Peyer's patch (tissue), 4 donors: ENCODE results near the gene GHRHR. TPM values are rescaled to one million over a fixed set of nuclear protein-coding genes. Genes with fewer than 3 reads are reported as not detected.

Experiments
- DNase-seq, 3 donors: peaks; one replicate each; pipeline ENCODE4 v3.0.0-alpha.2; 2017 to 2019
- H3K27ac ChIP-seq, 4 donors: fragments of 200-600 bp; sonication (generic); one replicate each; pipeline ENCODE4 v1.5.1; 2016 to 2019
- H3K27me3 ChIP-seq, 2 donors: fragments of 200-600 bp; sonication (generic); one replicate each; pipeline ENCODE4 v1.5.1; 2019
- H3K36me3 ChIP-seq, 3 donors: fragments of 200-600 bp; sonication (generic); one replicate each; pipeline ENCODE4 v1.5.1; 2016 to 2019
- H3K4me1 ChIP-seq, 4 donors: fragments of 200-600 bp; sonication (generic); one replicate each; pipeline ENCODE4 v1.5.1; 2016 to 2019
- H3K4me3 ChIP-seq, 4 donors: fragments of 200-600 bp; sonication (generic); 1 replicate in 3 of 4; 2 replicates in 1 of 4; pipeline ENCODE4 v1.5.1; 2016 to 2019; ENCODE audit warnings: mild to moderate bottlenecking in 1 of 4
- H3K9me3 ChIP-seq, 4 donors: fragments of 200-600 bp; sonication (generic); one replicate each; pipeline ENCODE4 v1.5.1; 2016 to 2019; ENCODE audit warnings: mild to moderate bottlenecking in 1 of 4
- CTCF ChIP-seq, 6 experiments: fragments of 450-650 bp in 4 of 6; fragments of 200-600 bp in 2 of 6; sonication (generic) in 1 of 6; IDR thresholded peaks; one replicate each; pipeline ENCODE4 v1.5.1; 2017 to 2019; ENCODE audit warnings: antibody characterized with exemption in 6 of 6, mild to moderate bottlenecking in 3 of 6, moderate library complexity in 1 of 6
- POLR2A ChIP-seq, 2 donors: fragments of 450-650 bp; IDR thresholded peaks; one replicate each; pipeline ENCODE4 v1.5.1; 2017; ENCODE audit warnings: antibody characterized with exemption in 2 of 2, mild to moderate bottlenecking in 2 of 2, moderate library complexity in 2 of 2
- total RNA-seq, 4 donors: library from RNA; depleted of rRNA; stranded (reverse); fragments of >200 nt; gene quantifications; one replicate each; pipeline ENCODE4 v1.1.0, GENCODE V29; 2016

GHRHR gene
- total RNA-seq, 4 donors from 2014 or later, result not detected

GRCh38 chr7:31002256-31002655, 38.5 kb downstream of the GHRHR start:
- H3K27ac ChIP-seq, result no peak overlapping the region
- no peak for DNase-seq
- H3K36me3 ChIP-seq, result no peaks in the 10 kb centered on the region
- no peak for TF ChIP-seq POLR2A (IDR thresholded peaks at IDR 0.05)
- no peak for TF ChIP-seq CTCF (IDR thresholded peaks at IDR 0.05)
- H3K27me3 ChIP-seq, result no peaks in the 10 kb centered on the region
- no peaks in the 10 kb centered on the region for H3K4me1 ChIP-seq
- H3K4me3 ChIP-seq, result no peak overlapping the region
- H3K9me3 ChIP-seq, result no peaks in the 10 kb centered on the region

DNA sequence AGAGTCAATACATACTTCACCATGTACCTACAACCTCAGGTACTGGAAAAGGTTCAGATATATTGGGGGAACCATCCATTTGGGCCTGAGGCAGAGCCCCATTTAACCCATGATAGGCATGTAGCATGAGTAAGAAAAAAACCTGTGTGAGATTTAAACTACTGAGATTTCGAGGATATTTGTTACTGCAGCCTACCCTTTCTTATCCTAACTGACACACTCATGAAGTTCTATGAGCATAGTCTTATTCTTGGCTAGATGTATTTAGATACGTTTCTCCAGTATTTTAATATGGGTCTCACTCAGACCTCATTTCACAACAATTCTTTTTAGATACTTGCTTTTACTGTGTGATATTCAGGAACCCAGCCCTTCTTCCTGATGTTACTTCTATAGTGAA, 39.3 kb downstream of the GHRHR start:
- Histone ChIP-seq H3K4me1 (no peaks in the 10 kb centered on the region), H3K36me3 (no peaks in the 10 kb centered on the region), H3K4me3 (no peak overlapping the region), H3K27ac (no peak overlapping the region), H3K27me3 (no peaks in the 10 kb centered on the region), H3K9me3 (no peaks in the 10 kb centered on the region)
- DNase-seq, result no peak
- TF ChIP-seq CTCF (IDR thresholded peaks at IDR 0.05) (no peak), POLR2A (IDR thresholded peaks at IDR 0.05) (no peak)

DNA sequence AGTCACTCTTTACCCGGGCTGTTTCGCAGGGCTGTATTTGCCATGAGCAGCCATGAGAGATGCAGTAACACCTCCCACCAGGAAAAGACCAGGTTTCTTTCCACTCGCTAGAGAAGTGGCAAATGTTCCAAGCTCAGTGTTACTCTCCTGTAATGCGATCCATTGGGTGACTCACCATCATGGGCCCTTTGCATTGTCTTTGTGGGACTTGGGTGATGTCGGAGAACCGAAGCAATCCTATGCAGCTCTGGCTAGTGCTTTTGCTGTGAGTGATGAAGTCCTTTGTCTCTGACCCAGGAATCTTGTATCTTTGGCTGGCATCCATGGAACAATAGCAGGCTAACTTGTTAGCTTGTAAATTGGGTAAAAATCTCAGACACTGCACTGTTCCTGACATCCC, 40.0 kb downstream of the GHRHR start:
- H3K27ac ChIP-seq, result no peak overlapping the region
- no peaks in the 10 kb centered on the region for H3K4me1 ChIP-seq
- no peaks in the 10 kb centered on the region for H3K36me3 ChIP-seq
- H3K4me3 ChIP-seq, result no peak overlapping the region
- peak in 1 of 3 donors; percentile 0 for DNase-seq
- H3K27me3 ChIP-seq, result no peaks in the 10 kb centered on the region
- H3K9me3 ChIP-seq, result no peaks in the 10 kb centered on the region
- no peak for TF ChIP-seq POLR2A (IDR thresholded peaks at IDR 0.05)
- no peak for TF ChIP-seq CTCF (IDR thresholded peaks at IDR 0.05)

DNA sequence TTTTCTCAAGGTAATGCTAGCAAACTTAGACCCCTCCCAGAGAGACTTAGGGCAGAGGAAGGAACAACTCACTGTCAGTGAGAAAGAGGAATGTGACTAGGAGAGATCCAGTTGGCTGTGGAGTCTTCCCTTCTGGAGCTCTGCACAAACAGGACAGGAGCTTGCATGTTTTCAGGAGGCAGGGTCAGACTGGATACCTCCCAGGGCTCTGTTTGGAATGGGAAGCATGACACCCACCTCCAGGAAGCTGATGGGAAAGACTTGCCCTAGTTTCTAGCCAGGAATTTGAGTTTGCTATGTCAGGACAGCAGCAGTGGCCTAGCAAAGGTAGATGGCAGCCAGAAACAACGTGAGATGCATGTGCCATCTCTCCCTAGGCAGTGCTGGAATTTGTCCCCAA, 40.6 kb downstream of the GHRHR start:
- no peaks in the 10 kb centered on the region for H3K4me1 ChIP-seq
- no peaks in the 10 kb centered on the region for H3K9me3 ChIP-seq
- H3K4me3 ChIP-seq, result no peak overlapping the region
- H3K36me3 ChIP-seq, result no peaks in the 10 kb centered on the region
- no peak overlapping the region for H3K27ac ChIP-seq
- H3K27me3 ChIP-seq, result no peaks in the 10 kb centered on the region
- TF ChIP-seq POLR2A (IDR thresholded peaks at IDR 0.05), result no peak
- no peak for TF ChIP-seq CTCF (IDR thresholded peaks at IDR 0.05)
- DNase-seq, result peak in 1 of 3 donors; percentile 4

DNA sequence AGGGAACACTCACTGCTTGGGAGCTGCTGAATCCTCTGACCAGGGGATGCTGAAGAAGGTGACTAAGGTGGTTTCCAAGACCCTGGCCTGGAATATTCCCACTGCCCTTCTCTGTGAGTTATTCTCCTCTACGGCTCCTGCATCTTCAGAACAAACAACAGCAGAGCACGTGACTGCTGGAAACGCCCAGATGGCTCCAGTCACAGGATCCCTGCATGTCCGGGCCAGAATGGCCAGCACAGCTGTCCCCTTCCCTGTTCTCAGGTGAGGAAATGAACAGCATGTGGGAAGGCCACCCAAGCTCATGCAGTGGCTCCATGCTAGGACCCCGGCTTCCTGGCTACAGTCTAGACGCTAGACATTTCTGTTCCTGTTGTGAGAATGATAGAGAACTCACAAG, 43.1 kb downstream of the GHRHR start:
- no peak for DNase-seq
- TF ChIP-seq POLR2A (IDR thresholded peaks at IDR 0.05), result no peak
- TF ChIP-seq CTCF (IDR thresholded peaks at IDR 0.05), result no peak
- H3K4me3 ChIP-seq, result no peak overlapping the region

DNA sequence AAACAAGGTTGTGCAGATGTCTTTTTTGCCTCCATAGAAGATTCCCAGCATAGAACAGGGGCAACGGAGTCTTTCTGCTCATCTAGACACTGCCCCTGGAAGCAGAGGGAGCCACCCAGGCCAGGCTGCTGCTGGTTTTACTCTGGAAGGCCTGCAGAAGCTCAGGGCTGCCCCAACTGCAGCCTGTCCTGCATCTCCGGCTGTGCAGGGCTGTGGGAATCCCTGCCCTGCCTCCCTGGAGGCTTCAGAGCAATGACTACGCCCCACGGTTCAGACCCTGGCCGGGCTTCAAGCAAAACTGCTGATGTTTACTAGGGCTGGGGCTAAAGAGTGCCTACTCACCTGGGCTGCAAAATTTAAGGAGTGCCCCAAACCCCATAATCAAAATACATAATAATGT, 43.9 kb downstream of the GHRHR start:
- TF ChIP-seq CTCF (IDR thresholded peaks at IDR 0.05) (no peak), POLR2A (IDR thresholded peaks at IDR 0.05) (no peak)
- peak in 1 of 3 donors; percentile 12 for DNase-seq
- H3K4me1 ChIP-seq, result no peaks in the 10 kb centered on the region
- H3K27me3 ChIP-seq, result no peaks in the 10 kb centered on the region
- H3K27ac ChIP-seq, result no peak overlapping the region
- H3K9me3 ChIP-seq, result no peaks in the 10 kb centered on the region
- H3K36me3 ChIP-seq, result no peaks in the 10 kb centered on the region
- no peak overlapping the region for H3K4me3 ChIP-seq

More for the DNA sequence above, 43.1 kb downstream of the GHRHR start:
- H3K27ac ChIP-seq, result no peak overlapping the region
- no peaks in the 10 kb centered on the region for H3K36me3 ChIP-seq
- H3K27me3 ChIP-seq, result no peaks in the 10 kb centered on the region
- no peaks in the 10 kb centered on the region for H3K4me1 ChIP-seq
- no peaks in the 10 kb centered on the region for H3K9me3 ChIP-seq
